HG03565 (cell line): ENCODE data around the gene NOS1AP.
"Not testable (repeated sequence)": the region's sequence is repeated elsewhere in the genome, so short reads cannot be mapped to it uniquely, and the experiment has no call there.

Experiments used
- ATAC-seq: cut with Tn5 transposase; IDR thresholded peaks from one replicate; pipeline ENCODE4 v1.9.1; 2021; ENCODE audit warnings: mild to moderate bottlenecking, moderate library complexity; ENCODE audit not compliant: unreplicated experiment

NOS1AP gene

GRCh38 chr1:162161916-162162550, 92.5 kb downstream of the NOS1AP start:
- no peak for ATAC-seq

DNA sequence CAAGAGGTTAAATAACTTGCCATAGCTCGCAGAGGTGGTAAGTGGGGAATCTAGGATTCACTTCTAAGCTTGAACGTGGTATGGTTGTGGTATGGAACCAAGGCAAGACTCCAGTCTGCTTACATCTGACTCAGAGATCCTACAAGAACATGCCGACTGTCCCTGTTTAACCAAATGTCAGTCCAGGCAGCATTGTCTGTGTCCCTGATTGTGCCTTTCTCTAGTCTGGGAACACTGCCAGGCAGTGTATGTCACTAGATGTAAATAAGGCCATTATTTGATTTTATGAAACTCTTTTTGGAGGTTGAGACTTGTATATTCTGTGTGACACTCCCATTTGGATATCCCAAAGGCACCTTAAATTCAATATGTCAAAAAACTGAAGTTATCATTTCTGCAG, 96.0 kb downstream of the NOS1AP start:
- no peak for ATAC-seq

GRCh38 chr1:162166917-162167615, 97.6 kb downstream of the NOS1AP start:
- ATAC-seq, result no peak

- no peak for ATAC-seq
Measured at GRCh38 chr1:162168261-162168660, 98.8 kb downstream of the NOS1AP start.

- no peak for ATAC-seq
Measured at GRCh38 chr1:162169031-162169790, 99.7 kb downstream of the NOS1AP start.

DNA sequence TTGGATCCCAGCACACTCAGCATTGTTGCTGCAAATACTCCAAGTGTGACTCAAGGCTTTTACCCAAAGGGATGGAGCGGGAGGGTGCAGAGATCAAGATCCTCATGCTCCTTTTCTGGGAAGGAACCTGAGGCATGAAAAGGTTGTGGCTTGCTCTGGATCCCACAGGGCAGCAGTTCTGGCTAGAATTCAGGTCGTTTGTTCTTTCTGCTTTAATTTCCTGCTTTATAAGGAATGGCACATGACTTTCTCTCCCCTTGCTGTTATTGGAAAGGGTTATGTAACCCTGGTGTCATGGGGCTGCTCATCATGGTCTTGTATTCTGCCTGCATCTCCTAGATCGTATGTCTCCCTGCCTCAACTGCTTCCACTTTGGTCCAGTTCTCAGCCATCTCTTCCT, 101.6 kb downstream of the NOS1AP start:
- ATAC-seq, result no peak

DNA sequence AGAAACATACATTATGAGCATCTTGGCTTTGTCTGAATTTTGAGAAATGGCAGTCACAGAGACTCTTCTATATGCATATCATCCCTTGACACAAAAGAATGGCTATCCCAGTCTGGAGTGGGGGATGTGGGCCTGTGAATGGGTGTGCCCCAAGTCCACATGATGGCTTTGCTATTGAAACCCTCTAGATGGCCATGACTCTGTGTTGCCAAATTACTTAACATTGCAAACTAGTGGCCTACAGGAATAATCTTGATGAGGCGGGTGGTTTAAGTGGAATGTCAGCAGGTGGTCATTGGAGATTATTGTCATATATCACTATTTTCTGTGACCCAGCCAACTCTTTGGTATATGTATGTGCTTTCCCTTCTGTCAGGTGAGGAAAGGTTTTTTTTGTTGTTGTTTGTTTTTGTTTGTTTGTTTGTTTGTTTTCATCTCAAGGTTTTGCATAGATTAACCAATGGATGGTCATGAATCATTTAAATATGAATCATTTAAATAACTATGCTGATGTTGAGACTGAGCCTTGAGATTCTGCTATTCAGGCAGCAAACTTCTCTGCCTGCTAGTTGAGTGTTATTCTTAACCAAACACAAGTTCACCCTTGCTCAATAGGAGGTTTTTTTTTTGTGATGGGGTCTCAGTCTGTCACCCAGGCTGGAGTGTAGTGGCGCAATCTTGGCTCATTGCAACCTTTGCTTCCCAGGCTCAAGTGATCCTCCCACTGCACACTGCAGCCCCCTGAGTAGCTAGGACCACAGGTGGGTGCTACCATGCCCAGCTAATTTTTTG, 103.0 kb downstream of the NOS1AP start:
- ATAC-seq, result no peak

DNA sequence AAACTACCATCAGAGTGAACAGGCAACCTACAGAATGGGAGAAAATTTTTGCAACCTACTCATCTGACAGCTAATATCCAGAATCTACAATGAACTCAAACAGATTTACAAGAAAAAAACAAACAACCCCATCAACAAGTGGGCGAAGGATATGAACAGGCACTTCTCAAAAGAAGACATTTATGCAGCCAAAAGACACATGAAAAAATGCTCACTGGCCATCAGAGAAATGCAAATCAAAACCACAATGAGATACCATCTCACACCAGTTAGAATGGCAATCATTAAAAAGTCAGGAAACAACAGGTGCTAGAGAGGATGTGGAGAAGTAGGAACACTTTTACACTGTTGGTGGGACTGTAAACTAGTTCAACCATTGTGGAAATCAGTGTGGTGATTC, 104.1 kb downstream of the NOS1AP start:
- not testable (repeated sequence) for ATAC-seq

- not testable (repeated sequence) for ATAC-seq
Measured at GRCh38 chr1:162174027-162174426, 104.5 kb downstream of the NOS1AP start.

DNA sequence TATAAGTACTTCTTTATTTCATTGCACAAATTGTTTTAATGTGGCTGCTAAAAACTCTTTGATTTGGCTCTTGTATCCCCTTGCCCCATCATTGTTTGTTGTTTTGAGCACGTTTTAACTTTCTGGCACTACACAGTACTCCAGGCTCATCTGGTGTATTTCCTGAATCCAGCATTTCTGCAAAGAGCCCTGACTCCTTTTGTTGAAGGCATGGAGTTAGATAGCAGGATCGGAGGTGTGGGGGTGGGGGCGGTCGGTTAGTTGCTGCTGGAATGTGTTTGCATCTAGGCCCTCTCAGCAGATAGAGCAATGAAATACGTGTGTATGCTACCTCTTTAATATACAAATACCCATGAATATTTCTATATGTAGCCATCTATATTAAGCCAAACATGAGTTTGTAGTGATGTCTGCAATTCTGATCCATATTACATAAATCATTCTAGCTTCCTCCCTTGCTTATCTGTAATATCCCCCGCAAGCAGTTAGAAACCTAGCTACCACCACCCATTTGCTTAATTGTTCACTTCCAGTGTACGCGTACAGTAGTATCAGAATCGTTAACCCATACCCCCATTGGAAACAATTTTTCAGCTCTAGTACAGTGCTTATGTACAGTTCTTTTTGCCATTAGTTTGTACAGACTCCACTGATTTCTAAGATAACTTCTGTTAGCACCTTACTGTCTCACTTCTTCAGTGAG, 106.0 kb downstream of the NOS1AP start:
- no peak for ATAC-seq

- ATAC-seq, result no peak
Measured at GRCh38 chr1:162177126-162177525, 107.6 kb downstream of the NOS1AP start.

DNA sequence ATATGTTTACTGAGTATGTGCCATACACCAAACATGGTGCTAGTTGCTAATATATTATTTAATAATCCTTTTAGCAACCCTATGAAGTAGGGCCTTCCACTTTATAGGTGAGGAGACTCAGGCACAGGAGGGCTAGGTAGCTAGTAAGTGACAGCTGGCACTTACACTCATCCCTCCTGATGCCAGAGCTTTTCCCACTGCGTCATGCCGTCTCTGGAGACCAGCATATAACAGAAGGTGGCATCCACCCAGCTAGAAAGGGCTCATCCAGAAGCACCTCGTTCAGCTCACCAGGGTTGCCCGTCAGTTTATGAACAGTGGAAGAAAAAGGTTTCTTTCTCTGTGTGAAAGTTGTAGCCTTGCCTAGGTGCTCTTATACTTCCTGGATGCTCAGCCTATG, 108.9 kb downstream of the NOS1AP start:
- no peak for ATAC-seq

- ATAC-seq, result no peak
Measured at GRCh38 chr1:162179121-162179520, 109.6 kb downstream of the NOS1AP start.

DNA sequence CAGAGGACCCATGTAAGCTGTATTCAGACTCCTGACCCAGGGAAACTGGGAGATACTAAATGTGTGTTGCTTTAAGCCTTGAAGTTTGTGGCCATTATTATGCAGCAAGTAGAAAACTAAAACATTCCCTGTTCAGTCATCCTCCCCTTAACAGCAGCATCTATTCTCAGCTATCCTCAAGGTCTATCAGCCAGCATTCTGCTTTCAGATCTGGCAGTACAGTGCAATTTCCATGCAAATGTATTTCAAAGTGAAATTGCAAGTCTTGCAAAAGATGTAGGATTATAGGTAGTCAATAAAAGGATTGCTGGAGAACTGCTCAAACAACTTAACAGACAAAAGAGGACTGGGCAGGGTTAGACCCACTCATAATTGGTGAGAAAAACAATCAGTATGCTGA, 111.3 kb downstream of the NOS1AP start:
- no peak for ATAC-seq

- no peak for ATAC-seq
Measured at GRCh38 chr1:162182090-162182489, 112.6 kb downstream of the NOS1AP start.

DNA sequence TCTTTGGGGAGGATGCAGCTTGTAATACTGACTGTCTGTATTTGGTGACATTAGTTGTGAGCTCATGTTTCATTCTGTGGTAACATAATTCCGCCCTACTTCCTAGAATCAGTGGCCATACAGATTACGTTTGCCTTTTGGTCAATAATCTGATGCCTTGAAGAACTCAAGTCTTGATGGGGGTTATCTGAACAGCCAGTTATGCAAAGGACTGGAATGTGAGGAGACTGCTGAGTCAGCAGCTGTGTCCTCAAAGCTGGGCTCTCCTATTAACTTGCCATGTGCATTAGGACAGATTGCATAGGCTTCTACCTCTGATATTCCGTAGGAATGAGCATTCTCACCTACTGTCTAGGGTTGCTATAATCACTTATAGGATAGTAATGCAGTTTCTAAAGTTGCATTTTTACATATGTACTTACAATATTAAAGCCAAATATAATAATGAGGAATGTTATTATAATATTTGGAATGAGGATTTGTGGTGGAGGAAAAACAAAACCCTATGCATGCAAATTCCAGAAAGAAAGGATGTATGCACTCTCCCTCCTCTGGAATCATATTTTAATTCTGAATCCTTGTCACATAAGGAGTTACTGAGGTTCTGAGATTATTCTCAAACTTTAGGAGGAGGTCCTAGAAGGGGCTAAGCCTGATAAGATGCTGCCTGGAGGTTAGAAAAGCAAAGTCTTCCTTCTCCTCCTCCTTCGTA, 116.0 kb downstream of the NOS1AP start:
- ATAC-seq, result no peak

DNA sequence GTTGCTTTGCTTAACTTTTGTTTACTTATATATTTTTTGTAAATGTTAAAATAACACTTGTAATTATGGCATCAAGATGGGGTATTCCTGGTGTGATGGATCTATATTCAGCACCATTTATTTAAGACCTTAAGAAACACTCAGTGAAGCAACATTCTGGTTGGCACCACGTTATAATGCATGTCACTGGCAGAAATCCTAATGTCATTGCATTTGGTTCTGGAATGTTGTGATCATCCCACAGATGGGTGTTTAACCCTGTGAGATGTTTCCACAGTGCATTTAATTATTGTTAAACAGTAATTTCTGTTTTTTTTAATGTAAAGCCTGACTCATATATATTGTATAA, 116.5 kb downstream of the NOS1AP start:
- no peak for ATAC-seq

- no peak for ATAC-seq
Measured at GRCh38 chr1:162186406-162186805, 116.9 kb downstream of the NOS1AP start.

GRCh38 chr1:162187687-162188276, 118.3 kb downstream of the NOS1AP start:
- ATAC-seq, result no peak

DNA sequence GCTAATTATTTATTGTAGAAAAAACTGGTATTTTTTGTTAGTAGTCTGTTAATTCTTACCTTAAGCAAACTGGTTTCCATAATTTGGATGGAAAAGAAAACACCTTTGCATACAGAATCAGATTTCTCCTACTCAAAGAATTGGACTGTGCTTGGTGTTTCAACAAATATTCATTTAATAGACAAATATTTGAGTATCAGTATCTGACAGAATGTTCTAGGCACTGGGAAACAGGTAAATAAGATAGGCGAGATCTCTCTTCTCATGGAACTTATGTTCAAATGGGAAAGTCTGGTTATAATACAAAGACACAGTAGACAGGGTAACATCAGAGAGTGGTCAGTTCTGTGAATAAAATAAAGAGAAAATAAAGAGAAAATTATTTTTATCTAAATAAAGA, 119.9 kb downstream of the NOS1AP start:
- no peak for ATAC-seq
